Measurements from ENCODE around the gene ZBP1. TPM values are rescaled to one million over a fixed set of nuclear protein-coding genes. Genes with fewer than 3 reads are reported as not detected.

The ZBP1 gene
- total and polyA plus RNA-seq, 10 of the 15 experiments (the other 5 are each of a cell fraction or from before 2014, with no cell fraction given), result 0.93 to 10.6 (median 4.8) TPM

GRCh38 chr20:57632286-57632685, 12.1 kb upstream of the ZBP1 start:
- in situ Hi-C loops (cut with MboI) (no loop called here), intact Hi-C loops (cut with micrococcal nuclease; ENCODE audit: unreplicated experiment) (no loop called here)
- no TSS peak for BruUV-seq (replicated peaks)
- H3K27ac ChIP-seq (ENCODE audit: control insufficient read depth, insufficient read depth), result no peak overlapping the region
- no peaks in the 10 kb centered on the region for H3K79me2 ChIP-seq (ENCODE audit: control insufficient read depth, insufficient read depth, low read length)
- ChIA-PET POLR2A (no interaction called here), SMC1A (ENCODE audit: uncharacterized antibody, unreplicated experiment) (no interaction called here), CTCF (no interaction called here), RAD21 (ENCODE audit: unreplicated experiment) (no interaction called here)
- DNase-seq (ENCODE audit: low read depth, low spot score), result no peak
- H2AFZ ChIP-seq (ENCODE audit: control insufficient read depth, low read depth, low read length), result no peak overlapping the region
- no peak overlapping the region for H3K9ac ChIP-seq (ENCODE audit: control insufficient read depth, insufficient read depth, low read length)
- TF ChIP-seq NRF1 (conservative IDR thresholded peaks at IDR 0.05; ENCODE audit: low read depth, low read length) (no peak), MYB (IDR thresholded peaks at IDR 0.05; ENCODE audit: borderline replicate concordance, low read depth, low read length) (no peak), SREBF1 (IDR thresholded peaks at IDR 0.05; ENCODE audit: low read length) (no peak), NFIC (IDR thresholded peaks at IDR 0.05; ENCODE audit: low read depth, low read length) (no peak), MYC (IDR thresholded peaks at IDR 0.05; ENCODE audit: insufficient read depth, insufficient read length, insufficient replicate concordance, low read length, severe bottlenecking) (no peak), DPF2 (IDR thresholded peaks at IDR 0.05) (no peak)
- TF ChIP-seq, protein P1, sequence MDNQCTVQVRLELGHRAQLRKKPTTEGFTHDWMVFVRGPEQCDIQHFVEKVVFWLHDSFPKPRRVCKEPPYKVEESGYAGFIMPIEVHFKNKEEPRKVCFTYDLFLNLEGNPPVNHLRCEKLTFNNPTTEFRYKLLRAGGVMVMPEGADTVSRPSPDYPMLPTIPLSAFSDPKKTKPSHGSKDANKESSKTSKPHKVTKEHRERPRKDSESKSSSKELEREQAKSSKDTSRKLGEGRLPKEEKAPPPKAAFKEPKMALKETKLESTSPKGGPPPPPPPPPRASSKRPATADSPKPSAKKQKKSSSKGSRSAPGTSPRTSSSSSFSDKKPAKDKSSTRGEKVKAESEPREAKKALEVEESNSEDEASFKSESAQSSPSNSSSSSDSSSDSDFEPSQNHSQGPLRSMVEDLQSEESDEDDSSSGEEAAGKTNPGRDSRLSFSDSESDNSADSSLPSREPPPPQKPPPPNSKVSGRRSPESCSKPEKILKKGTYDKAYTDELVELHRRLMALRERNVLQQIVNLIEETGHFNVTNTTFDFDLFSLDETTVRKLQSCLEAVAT (IDR thresholded peaks at IDR 0.05), result no peak
- no peak overlapping the region for H3K4me2 ChIP-seq (ENCODE audit: control insufficient read depth, insufficient read depth)
- ATAC-seq, result no peak
- WGBS (ENCODE audit: insufficient coverage, insufficient replicate concordance, low lambda C conversion rate, missing lambda C conversion rate), result 5% methylated on average over 2 of the region's 2 CpGs
- H3K9me3 ChIP-seq (replicated peaks; ENCODE audit: control insufficient read depth, insufficient read depth, low read length), result no peaks in the 10 kb centered on the region; the same call in 2 of the 3 replicates
- H3K4me1 ChIP-seq (ENCODE audit: control insufficient read depth, insufficient read depth, low read length), result no peaks in the 10 kb centered on the region
- no peaks in the 10 kb centered on the region for H4K20me1 ChIP-seq (ENCODE audit: control insufficient read depth, insufficient read depth)
- no peak overlapping the region for H3K4me3 ChIP-seq
- H3K27me3 ChIP-seq (replicated peaks in 1 of 2; ENCODE audit: control insufficient read depth in 2 of 2, insufficient read depth in 2 of 2, low read length in 1 of 2), result peaks cover 0 to 4% of the 10 kb centered on the region in 2 experiments; a peak in 2 of 4 replicates
- FAIRE-seq, result no peak
- H3K36me3 ChIP-seq (ENCODE audit: control insufficient read depth in 2 of 2, insufficient read depth in 2 of 2, low read length in 1 of 2), result no peaks in the 10 kb centered on the region
